K562 (cell line): Measurements from ENCODE around the gene KPTN. TPM values are rescaled to one million over a fixed set of nuclear protein-coding genes. Genes with fewer than 3 reads are reported as not detected.
A peak's percentile ranks its signal among the peaks of the same experiment; 100 is the strongest.

ENCODE experiments used
- BRCA1 ChIP-seq, 2 experiments: fragments of 450-650 bp in 1 of 2; sonication (generic) in 1 of 2; formaldehyde crosslinking in 1 of 2; IDR thresholded peaks; 2 replicates each; pipeline versions ENCODE4 v1.5.0 to v1.6.1; 2017 to 2020; ENCODE audit warnings: mild to moderate bottlenecking in 1 of 2, missing genetic modification reagents in 1 of 2
- CBFA2T2 ChIP-seq: fragments of 450-650 bp; conservative IDR thresholded peaks from 2 replicates; pipeline ENCODE4 v1.6.1; 2017; ENCODE audit warnings: mild to moderate bottlenecking
- CTBP1 ChIP-seq: fragments of 450-650 bp; IDR thresholded peaks from 2 replicates; pipeline ENCODE4 v1.6.1; 2016; ENCODE audit warnings: borderline replicate concordance
- FOXJ3 ChIP-seq: sonication (generic); formaldehyde crosslinking; IDR thresholded peaks from 2 replicates; pipeline ENCODE4 v1.4.0; 2020; ENCODE audit warnings: mild to moderate bottlenecking, missing genetic modification reagents
- HIVEP1 ChIP-seq: fragments of 250-450 bp; sonication (Bioruptor Pico); IDR thresholded peaks from 2 replicates; pipeline ENCODE4 v1.4.0; 2020; ENCODE audit warnings: mild to moderate bottlenecking
- KLF1 ChIP-seq: fragments of 450-650 bp; IDR thresholded peaks from 2 replicates; pipeline ENCODE4 v1.6.1; 2016; ENCODE audit warnings: missing genetic modification characterization, missing compliant biosample characterization
- MEF2D ChIP-seq: conservative IDR thresholded peaks from 2 replicates; pipeline ENCODE4 v1.6.1; 2016; ENCODE audit warnings: low read depth, missing genetic modification characterization, missing compliant biosample characterization
- PHB2 ChIP-seq: fragments of 450-650 bp; IDR thresholded peaks from 2 replicates; pipeline ENCODE4 v1.6.1; 2017; ENCODE audit warnings: low read depth
- TAF15 ChIP-seq: fragments of 200-400 bp; formaldehyde crosslinking; IDR thresholded peaks from 2 replicates; pipeline ENCODE4 v1.6.1; 2017; ENCODE audit warnings: mild to moderate bottlenecking, low read depth, low read length, moderate library complexity
- ZNF407 ChIP-seq: fragments of 450-650 bp; IDR thresholded peaks from 2 replicates; pipeline ENCODE4 v1.6.1; 2016; ENCODE audit warnings: low read depth
- polyA plus RNA-seq, 8 experiments: library from polyadenylated mRNA; depleted of rRNA in 4 of 8; stranded (reverse) in 5 of 8; unstranded in 3 of 8; fragments of >200 nt; fragmentation: Nextera tagmentation in 2 of 8; fragmentation: Illumina TruSeq in 1 of 8; extraction: Ambion mirVana in 2 of 8; extraction: Trizol in 1 of 8; gene quantifications; 2 replicates each; pipeline versions ENCODE4 v1.2.1 to v1.2.3, GENCODE V29; 2011 to 2014; ENCODE audit warnings: inconsistent platforms in 1 of 8, missing spikeins in 1 of 8
- total RNA-seq, 7 experiments: library from RNA; depleted of rRNA in 6 of 7; stranded (reverse); fragments of >200 nt in 6 of 7; fragmentation: Illumina TruSeq in 2 of 7; extraction: Trizol in 2 of 7; gene quantifications; 2 replicates each; pipeline versions ENCODE4 v1.2.1 to v1.2.3, GENCODE V29; 2011 to 2021; ENCODE audit warnings: low replicate concordance in 1 of 7
- TF ChIP-seq, protein P1 (sequence below): sonication (generic); formaldehyde crosslinking; IDR thresholded peaks from 2 replicates; pipeline ENCODE4 v1.8.1; 2022; ENCODE audit warnings: missing genetic modification reagents

The KPTN gene
- total and polyA plus RNA-seq, 9 of the 15 experiments (the other 6 are each of a cell fraction or from before 2014, with no cell fraction given): 0.56 to 18.2 (median 8.5) TPM

DNA sequence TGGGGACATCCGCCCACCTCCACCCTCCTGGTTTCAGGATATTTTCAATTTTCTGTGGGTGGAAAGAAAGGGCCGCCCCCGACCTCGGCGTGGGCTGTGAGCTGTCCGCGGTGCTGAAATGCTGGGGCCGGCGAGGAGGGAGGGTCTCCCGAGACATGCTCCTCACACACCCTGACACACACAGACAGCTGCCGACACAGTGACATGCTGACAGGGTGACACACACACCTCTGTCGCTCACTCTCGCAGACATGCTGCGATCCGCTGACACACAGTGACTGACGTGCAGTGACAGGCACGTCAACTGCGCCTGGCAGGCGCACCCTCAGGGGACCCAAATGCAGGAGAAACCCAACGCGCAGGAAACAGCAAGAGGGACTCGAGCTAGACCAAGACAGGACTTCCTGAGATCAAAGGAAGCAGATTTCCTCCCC is 39.6 kb downstream of the KPTN start (continued):
- TF ChIP-seq ZNF407 (no peak), KLF1 (tag) (no peak), MEF2D (tag) (no peak), BRCA1 (IDR thresholded peaks at IDR 0.05) (no peak), BRCA1 (CRISPR knock-in tag; IDR thresholded peaks at IDR 0.05) (0 out of 2 replicates have a peak, but pooled peaks have one; percentile 38), HIVEP1 (CRISPR knock-in tag) (no peak), CBFA2T2 (no peak), PHB2 (no peak), CTBP1 (no peak), FOXJ3 (CRISPR knock-in tag) (no peak), TAF15 (no peak)
- TF ChIP-seq, protein P1, sequence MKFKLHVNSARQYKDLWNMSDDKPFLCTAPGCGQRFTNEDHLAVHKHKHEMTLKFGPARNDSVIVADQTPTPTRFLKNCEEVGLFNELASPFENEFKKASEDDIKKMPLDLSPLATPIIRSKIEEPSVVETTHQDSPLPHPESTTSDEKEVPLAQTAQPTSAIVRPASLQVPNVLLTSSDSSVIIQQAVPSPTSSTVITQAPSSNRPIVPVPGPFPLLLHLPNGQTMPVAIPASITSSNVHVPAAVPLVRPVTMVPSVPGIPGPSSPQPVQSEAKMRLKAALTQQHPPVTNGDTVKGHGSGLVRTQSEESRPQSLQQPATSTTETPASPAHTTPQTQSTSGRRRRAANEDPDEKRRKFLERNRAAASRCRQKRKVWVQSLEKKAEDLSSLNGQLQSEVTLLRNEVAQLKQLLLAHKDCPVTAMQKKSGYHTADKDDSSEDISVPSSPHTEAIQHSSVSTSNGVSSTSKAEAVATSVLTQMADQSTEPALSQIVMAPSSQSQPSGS (CRISPR knock-in tag): no peak
